Activated CD8-positive, alpha-beta T cell treated with anti-CD3 and anti-CD28 coated beads, Interleukin-2, amount 10 ng/mL, durations not matched to agents 7 days and 5 days (primary cell): ENCODE data around the gene MSMO1. TPM values are rescaled to one million over a fixed set of nuclear protein-coding genes. Genes with fewer than 3 reads are reported as not detected.

Source experiments
- ATAC-seq: fragments of 150-1000 bp; cut with Tn5 transposase; one replicate; pipeline ENCODE4 v1.10.0; 2021; ENCODE audit warnings: moderate library complexity
- CTCF ChIA-PET: fragments of 350-600 bp; sonication (Branson Sonifier 250); formaldehyde crosslinking; loops from one replicate; lab custom pipeline; 2021; ENCODE audit warnings: antibody characterized with exemption; lab: Charles Lee
- POLR2A ChIA-PET: fragments of 350-600 bp; sonication (Branson Sonifier 250); formaldehyde crosslinking; loops from one replicate; lab custom pipeline; 2021; ENCODE audit warnings: antibody characterized with exemption; lab: Charles Lee
- DNase-seq: peaks from one replicate; pipeline ENCODE4 v3.0.0-alpha.2; 2020
- H3K27ac Mint-ChIP-seq: one replicate; pipeline ENCODE4 v1.8.0; 2021; ENCODE audit warnings: mild to moderate bottlenecking, mixed read lengths
- H3K27me3 Mint-ChIP-seq: one replicate; pipeline ENCODE4 v1.8.0; 2021; ENCODE audit warnings: low read depth, mixed read lengths
- H3K36me3 Mint-ChIP-seq: one replicate; pipeline ENCODE4 v1.8.0; 2021; ENCODE audit warnings: low read depth, mixed read lengths
- H3K4me1 Mint-ChIP-seq: one replicate; pipeline ENCODE4 v1.8.0; 2021; ENCODE audit warnings: low read depth, mixed read lengths
- H3K4me3 Mint-ChIP-seq: one replicate; pipeline ENCODE4 v1.8.0; 2021; ENCODE audit warnings: mild to moderate bottlenecking, mixed read lengths
- H3K9me3 Mint-ChIP-seq: one replicate; pipeline ENCODE4 v1.8.0; 2022; ENCODE audit warnings: mixed read lengths; ENCODE audit not compliant: insufficient read depth
- microRNA-seq: library from miRNA; unstranded; fragments of <30 nt; microRNA quantifications from one replicate; pipeline ENCODE4 v1.2.0, GENCODE V29; 2022
- total RNA-seq, 2 experiments: library from RNA; stranded (reverse); gene quantifications; one replicate each; pipeline ENCODE4 v1.2.3, GENCODE V29; 2021

Gene MSMO1
- total RNA-seq, 2 experiments from 2014 or later: 47.4 to 51.6 TPM

DNA sequence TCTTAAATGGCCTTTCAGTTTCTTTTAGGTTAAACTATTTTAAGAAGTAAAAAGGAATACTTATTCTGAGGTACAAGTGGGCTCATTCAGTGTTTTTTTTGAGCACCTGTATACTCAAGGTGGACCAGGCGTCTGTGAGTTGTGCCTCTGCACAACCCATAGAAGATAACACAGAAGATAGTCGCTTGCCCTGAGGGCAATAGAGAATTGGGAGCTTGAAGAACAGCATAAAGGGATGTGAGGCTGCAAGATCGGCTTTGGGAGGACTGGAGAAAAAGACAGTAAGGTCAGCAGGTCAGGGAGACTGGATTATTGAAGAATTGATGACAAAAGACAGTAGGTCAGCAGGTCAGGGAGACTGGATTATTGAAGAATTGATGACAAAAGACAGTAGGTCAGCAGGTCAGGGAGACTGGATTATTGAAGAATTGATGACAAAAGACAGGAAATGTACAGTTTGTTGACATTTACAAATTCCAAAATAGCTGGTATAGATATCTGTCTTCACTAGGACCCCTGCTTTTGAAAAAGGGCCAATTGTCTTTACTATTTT is 54.4 kb downstream of the MSMO1 start:
- ATAC-seq: no peak
- peaks cover 46% of the 10 kb centered on the region for H3K27me3 Mint-ChIP-seq
- CTCF ChIA-PET: interaction anchor here (0.8 to 1.2 kb wide), 3 partner anchors 24 to 251 kb away, joined by 3 to 4 read pairs (median 3); no protein-coding TSS in a partner anchor

DNA sequence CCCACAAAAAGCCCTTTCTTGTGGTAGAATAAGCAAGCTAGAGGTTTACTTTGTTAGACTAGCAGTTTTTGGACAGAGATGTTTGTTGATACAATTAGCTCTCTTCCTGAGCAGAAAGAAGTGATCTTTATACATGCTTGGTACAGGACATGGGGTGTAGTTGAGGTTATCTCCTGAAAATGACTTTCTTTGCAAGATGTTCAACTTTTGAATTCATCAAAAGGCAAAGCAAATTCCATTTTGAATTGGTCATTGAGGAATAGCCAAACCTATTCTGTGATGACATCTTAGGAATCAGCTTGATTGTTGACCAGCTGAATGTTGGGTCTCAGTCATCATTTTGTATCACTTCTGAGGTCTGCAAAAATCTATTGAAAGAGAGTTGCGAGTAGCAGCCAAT is 55.2 kb downstream of the MSMO1 start:
- no peaks in the 10 kb centered on the region for H3K9me3 Mint-ChIP-seq
- DNase-seq: no peak
- no peak for ATAC-seq
- no peak overlapping the region for H3K4me3 Mint-ChIP-seq
- H3K36me3 Mint-ChIP-seq: no peaks in the 10 kb centered on the region
- ChIA-PET CTCF (interaction anchor here (0.8 to 1.2 kb wide), 4 partner anchors 23 to 252 kb away, joined by 3 to 4 read pairs (median 3); no protein-coding TSS in a partner anchor), POLR2A (no interaction called here)
- no peak overlapping the region for H3K27ac Mint-ChIP-seq
- H3K4me1 Mint-ChIP-seq: peaks cover 3% of the 10 kb centered on the region
- H3K27me3 Mint-ChIP-seq: peaks cover 49% of the 10 kb centered on the region

More for the DNA sequence above, 54.4 kb downstream of the MSMO1 start:
- POLR2A ChIA-PET: no interaction called here
- DNase-seq: no peak
- Mint-ChIP-seq H3K9me3 (no peaks in the 10 kb centered on the region), H3K36me3 (no peaks in the 10 kb centered on the region), H3K27ac (no peak overlapping the region), H3K4me1 (peaks cover 3% of the 10 kb centered on the region), H3K4me3 (no peak overlapping the region)

- ATAC-seq (no peak), DNase-seq (no peak)
- no peaks in the 10 kb centered on the region for H3K9me3 Mint-ChIP-seq
- H3K27ac Mint-ChIP-seq: no peak overlapping the region
- peaks cover 51% of the 10 kb centered on the region for H3K27me3 Mint-ChIP-seq
- peaks cover 3% of the 10 kb centered on the region for H3K4me1 Mint-ChIP-seq
- ChIA-PET CTCF (interaction anchor here (0.8 to 0.9 kb wide), 3 partner anchors 40 to 110 kb away, joined by 3 to 4 read pairs (median 3); no protein-coding TSS in a partner anchor), POLR2A (no interaction called here)
- no peaks in the 10 kb centered on the region for H3K36me3 Mint-ChIP-seq
- H3K4me3 Mint-ChIP-seq: no peak overlapping the region
These were observed 56.2 kb downstream of the MSMO1 start for GRCh38 chr4:165383591-165384073.

GRCh38 chr4:165384186-165384585 is 56.7 kb downstream of the MSMO1 start:
- DNase-seq (no peak), ATAC-seq (no peak)
- Mint-ChIP-seq H3K27me3 (peaks cover 49% of the 10 kb centered on the region), H3K9me3 (no peaks in the 10 kb centered on the region), H3K27ac (no peak overlapping the region), H3K4me3 (no peak overlapping the region), H3K36me3 (no peaks in the 10 kb centered on the region), H3K4me1 (no peaks in the 10 kb centered on the region)
- POLR2A ChIA-PET: no interaction called here
- CTCF ChIA-PET: interaction anchor here (0.9 kb wide), 2 partner anchors 78 to 109 kb away, joined by 3 to 4 read pairs; no protein-coding TSS in a partner anchor

DNA sequence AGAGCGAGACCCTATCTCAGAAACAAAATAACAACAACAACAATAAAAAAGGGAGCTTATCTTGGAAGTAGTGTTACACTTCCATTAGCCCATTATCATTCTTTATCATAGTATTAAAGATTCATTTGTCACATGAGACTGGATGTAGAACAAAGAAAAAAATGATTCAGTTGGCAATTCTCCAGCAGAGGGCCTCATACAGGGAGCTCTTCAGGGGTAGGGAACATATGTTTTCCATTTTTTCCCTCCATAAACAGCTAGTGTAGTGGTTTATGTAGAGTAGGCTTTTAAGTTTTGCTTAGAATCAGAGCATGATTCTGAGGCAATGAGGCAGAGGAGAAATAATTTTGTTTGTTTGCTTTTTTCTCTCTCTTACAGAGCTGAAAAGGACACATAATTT is 57.1 kb downstream of the MSMO1 start:
- Mint-ChIP-seq H3K36me3 (no peaks in the 10 kb centered on the region), H3K4me1 (no peaks in the 10 kb centered on the region), H3K27ac (no peak overlapping the region), H3K4me3 (no peak overlapping the region), H3K9me3 (no peaks in the 10 kb centered on the region), H3K27me3 (peaks cover 49% of the 10 kb centered on the region)
- ChIA-PET CTCF (no interaction called here), POLR2A (no interaction called here)
- DNase-seq (no peak), ATAC-seq (no peak)

- CTCF ChIA-PET: no interaction called here
- no peak for DNase-seq
- Mint-ChIP-seq H3K36me3 (no peaks in the 10 kb centered on the region), H3K27me3 (peaks cover 49% of the 10 kb centered on the region), H3K9me3 (no peaks in the 10 kb centered on the region), H3K27ac (no peak overlapping the region), H3K4me3 (no peak overlapping the region), H3K4me1 (no peaks in the 10 kb centered on the region)
- no peak for ATAC-seq
- POLR2A ChIA-PET: no interaction called here
These were observed 57.7 kb downstream of the MSMO1 start for GRCh38 chr4:165385126-165385525.

DNA sequence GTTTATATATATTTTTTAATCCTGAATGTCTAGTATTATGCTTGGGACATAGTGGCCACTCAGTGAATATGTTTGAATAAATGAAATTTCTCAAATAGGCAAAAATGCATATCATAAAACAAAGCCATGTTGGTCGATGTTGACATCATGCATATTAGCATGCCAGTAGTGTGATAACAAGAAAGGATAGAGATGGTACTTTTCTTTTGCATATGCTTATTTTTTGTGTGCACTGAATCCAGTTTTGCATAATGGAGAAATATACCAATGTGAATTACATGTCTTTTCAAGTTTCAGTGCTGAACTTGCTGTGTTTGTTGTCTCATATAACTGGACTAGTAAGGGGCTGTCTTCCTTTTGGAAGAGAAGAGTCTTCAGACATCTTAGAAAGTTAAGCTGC is 58.9 kb downstream of the MSMO1 start:
- POLR2A ChIA-PET: interaction anchor here (0.7 kb wide), 1 partner anchor 11 kb away, joined by 3 read pairs; no protein-coding TSS in a partner anchor
- H3K4me3 Mint-ChIP-seq: no peak overlapping the region
- H3K27ac Mint-ChIP-seq: no peak overlapping the region
- H3K27me3 Mint-ChIP-seq: peaks cover 51% of the 10 kb centered on the region
- DNase-seq: no peak
- no peaks in the 10 kb centered on the region for H3K9me3 Mint-ChIP-seq
- CTCF ChIA-PET: interaction anchor here (1.0 kb wide), 1 partner anchor 21 kb away, joined by 3 read pairs; no protein-coding TSS in a partner anchor
- H3K36me3 Mint-ChIP-seq: no peaks in the 10 kb centered on the region
- H3K4me1 Mint-ChIP-seq: no peaks in the 10 kb centered on the region
- ATAC-seq: no peak

- no peak for ATAC-seq
- no peaks in the 10 kb centered on the region for H3K36me3 Mint-ChIP-seq
- H3K4me1 Mint-ChIP-seq: no peaks in the 10 kb centered on the region
- H3K27me3 Mint-ChIP-seq: peaks cover 39% of the 10 kb centered on the region
- POLR2A ChIA-PET: no interaction called here
- no peak for DNase-seq
- CTCF ChIA-PET: no interaction called here
- no peak overlapping the region for H3K4me3 Mint-ChIP-seq
- no peaks in the 10 kb centered on the region for H3K9me3 Mint-ChIP-seq
- H3K27ac Mint-ChIP-seq: no peak overlapping the region
These were observed 61.3 kb downstream of the MSMO1 start for GRCh38 chr4:165388756-165389155.

Small RNAs within 50 kb of the gene (microRNA-seq; reads per million reads assigned to microRNA genes)
- not detected for gene MIR578

Other genes with a start within 250 kb of the MSMO1 start
- gene TMEM192, start 214.8 kb upstream of the MSMO1 start, total RNA-seq: 1 to 10 TPM; 6.7 to 8.4 TPM
- gene KLHL2, start 120.1 kb upstream of the MSMO1 start, total RNA-seq: 10 to 100 TPM; 32.9 to 36.4 TPM
- not detected for gene CPE, start 51.3 kb downstream of the MSMO1 start, total RNA-seq